NCI-H2196 treated with DMSO at 0.1 percent for 48 hours (cell line): ENCODE data around the gene PDE6G.
"Not testable (repeated sequence)": the region's sequence is repeated elsewhere in the genome, so short reads cannot be mapped to it uniquely, and the experiment has no call there.

Experiments used
- DNase-seq: peaks from one replicate; lab custom pipeline; 2025; ENCODE audit not compliant: unreplicated experiment; lab: John Stamatoyannopoulos, UW

The PDE6G gene

DNA sequence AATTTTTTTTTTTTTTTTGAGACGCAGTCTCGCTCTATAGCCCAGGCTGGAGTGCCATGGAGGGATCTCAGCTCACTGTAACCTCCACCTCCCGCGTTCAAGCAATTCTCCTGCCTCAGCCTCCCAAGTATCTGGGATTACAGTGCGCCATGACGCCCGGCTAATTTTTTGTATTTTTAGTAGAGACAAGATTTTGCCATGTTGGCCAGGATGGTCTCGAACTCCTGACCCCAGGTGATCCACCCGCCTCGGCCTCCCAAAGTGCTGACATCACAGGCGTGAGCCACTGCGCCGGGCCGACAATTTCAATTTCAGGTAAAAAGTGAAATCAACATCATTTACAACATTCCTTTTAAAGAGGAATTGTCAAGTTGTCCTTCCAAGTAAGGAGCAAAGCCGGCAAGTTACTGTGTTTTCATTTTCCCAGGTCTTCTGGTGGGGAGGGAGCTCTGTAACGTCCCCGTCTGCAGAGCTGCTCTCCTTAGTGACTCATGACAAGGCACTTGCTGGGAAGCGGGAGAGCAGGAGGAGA, 20.3 kb downstream of the PDE6G start:
- DNase-seq = no peak

GRCh38 chr17:81635431-81635830, 20.9 kb downstream of the PDE6G start:
- no peak for DNase-seq

DNA sequence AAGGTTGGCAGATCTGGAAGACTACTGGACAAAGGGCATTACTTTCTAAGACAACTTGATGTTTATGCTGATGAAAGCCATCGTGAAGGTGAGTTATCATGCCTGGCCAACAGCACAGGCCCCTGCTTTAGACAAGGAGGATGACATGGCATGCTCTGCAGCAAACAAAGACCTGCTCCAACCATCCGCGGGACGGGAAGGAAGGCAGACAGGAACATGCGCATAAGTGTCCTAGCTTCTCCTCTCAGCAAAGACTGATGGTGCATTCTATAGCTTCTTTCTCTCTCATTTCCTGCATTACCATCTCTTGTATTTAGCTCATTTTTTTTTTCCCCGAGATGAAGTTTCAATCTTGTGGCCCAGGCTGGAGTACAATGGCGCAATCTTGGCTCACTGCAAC, 24.9 kb downstream of the PDE6G start:
- no peak for DNase-seq

DNA sequence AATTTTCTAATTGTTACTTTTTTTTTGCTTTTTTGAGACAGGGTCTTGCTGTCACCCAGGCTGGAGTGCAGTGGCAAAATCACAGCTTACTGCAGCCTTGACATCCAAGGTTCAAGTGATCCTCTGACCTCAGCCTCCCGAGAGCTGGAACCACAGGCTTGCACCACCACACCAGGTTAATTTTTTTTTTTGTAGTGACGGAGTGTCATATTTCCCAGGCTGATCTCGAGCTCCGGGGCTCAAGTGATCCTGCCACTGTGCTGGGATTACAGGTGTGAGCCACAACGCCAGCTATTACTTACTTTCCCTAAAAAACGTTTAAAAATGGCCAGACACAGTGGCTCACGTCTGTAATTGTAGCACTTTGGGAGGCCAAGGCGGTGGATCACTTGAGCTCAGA, 26.1 kb downstream of the PDE6G start:
- no peak for DNase-seq

- no peak for DNase-seq
Observed at GRCh38 chr17:81621494-81622130, 34.7 kb downstream of the PDE6G start.

DNA sequence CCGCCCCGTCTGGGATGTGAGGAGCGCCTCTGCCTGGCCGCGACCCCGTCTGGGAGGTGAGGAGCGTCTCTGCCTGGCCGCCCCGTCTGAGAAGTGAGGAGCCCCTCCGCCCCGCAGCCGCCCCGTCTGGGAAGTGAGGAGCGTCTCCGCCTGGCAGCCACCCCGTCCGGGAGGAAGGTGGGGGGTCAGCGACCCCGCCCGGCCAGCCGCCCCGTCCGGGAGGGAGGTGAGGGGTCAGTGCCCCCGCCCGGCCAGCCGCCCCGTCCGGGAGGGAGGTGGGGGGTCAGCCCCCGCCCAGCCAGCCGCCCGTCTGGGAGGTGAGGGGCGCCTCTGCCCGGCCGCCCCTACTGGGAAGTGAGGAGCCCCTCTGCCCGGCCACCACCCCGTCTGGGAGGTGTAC, 38.0 kb downstream of the PDE6G start:
- DNase-seq = not testable (repeated sequence)

- DNase-seq = no peak
Observed at GRCh38 chr17:81616877-81617276, 39.5 kb downstream of the PDE6G start.

DNA sequence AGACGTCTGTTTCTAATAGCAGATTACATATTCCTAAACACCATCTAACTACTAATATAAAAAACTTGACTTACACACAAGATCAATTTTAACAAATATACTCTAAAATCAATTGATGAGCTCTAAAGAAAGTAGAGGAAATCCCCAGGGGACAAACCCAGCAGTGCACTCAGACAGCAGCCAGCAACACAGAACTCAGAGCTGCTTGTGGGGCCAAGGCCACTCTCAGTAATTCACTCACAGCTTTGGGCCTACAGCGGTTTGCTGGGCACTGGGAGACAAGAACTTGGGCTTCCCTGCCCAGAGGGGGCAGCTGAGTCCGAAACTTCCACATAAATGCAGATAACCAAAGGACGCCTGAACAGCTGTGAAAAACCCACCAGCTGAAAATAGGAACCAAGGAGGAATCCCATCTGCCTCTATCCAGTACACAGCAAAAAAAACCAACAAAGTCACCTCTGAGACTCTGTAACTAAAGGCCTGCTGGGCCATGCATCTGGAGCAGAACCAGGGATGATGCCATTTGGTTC, 40.9 kb downstream of the PDE6G start:
- no peak for DNase-seq

- no peak for DNase-seq
Observed at GRCh38 chr17:81612172-81612970, 44.0 kb downstream of the PDE6G start.

DNA sequence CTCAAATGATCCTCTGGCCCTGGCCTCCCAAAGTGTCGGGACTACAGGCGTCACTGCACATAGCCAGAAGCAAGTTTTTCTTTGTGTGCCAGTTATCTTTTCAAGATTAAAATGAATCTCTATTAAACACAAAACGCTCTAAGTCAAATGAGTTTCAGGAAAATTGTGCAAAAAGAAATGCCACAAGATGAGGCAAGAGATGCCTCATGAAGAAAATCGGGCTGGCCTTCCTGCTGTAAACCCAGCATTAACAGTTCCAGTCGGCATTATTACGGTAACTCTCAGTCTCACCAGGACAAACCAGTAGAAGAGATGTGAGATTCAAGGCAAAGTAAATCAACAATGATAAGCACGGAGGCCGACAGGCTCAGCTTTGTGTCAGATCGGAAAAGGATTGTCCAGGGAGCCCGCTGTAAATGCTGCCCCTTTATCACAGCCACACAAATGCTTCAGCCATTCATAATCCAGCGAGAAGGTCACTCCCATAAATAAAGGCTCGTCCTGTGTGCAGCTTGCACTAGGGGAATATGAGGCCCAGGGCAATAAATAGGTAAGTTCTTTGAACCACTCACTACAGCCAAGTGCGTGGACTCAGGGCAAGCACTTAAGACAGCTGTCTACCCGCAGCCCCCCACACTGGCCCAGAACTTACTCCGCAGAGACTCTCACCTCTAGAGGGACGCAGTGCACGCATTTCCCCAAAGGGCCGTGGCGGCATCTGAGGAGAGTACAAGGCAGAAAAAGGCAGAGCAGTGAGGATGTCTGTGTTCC, 46.6 kb downstream of the PDE6G start:
- DNase-seq = no peak

- no peak for DNase-seq
Observed at GRCh38 chr17:81608605-81609004, 47.7 kb downstream of the PDE6G start.

DNA sequence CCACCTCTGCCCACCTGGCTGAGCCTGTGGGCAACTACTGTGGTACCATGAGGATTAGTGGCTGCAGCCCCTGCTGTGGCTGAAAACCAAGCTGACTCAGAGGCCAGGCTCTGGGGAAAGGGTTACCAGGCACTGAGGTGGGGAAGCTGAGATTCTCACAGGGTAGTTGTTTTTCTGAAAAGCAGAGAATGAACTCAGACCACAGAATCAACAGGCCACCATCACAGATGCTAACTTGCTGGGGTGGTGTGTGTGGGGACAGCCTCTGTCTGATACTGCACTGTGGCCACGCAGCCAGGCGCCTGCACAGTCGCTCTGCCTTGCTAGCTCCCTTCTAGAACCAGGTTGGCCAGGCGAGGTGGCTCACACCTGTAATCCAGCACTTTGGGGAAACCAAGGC, 48.3 kb downstream of the PDE6G start:
- no peak for DNase-seq

- no peak for DNase-seq
Observed at GRCh38 chr17:81607431-81607830, 48.9 kb downstream of the PDE6G start.

DNA sequence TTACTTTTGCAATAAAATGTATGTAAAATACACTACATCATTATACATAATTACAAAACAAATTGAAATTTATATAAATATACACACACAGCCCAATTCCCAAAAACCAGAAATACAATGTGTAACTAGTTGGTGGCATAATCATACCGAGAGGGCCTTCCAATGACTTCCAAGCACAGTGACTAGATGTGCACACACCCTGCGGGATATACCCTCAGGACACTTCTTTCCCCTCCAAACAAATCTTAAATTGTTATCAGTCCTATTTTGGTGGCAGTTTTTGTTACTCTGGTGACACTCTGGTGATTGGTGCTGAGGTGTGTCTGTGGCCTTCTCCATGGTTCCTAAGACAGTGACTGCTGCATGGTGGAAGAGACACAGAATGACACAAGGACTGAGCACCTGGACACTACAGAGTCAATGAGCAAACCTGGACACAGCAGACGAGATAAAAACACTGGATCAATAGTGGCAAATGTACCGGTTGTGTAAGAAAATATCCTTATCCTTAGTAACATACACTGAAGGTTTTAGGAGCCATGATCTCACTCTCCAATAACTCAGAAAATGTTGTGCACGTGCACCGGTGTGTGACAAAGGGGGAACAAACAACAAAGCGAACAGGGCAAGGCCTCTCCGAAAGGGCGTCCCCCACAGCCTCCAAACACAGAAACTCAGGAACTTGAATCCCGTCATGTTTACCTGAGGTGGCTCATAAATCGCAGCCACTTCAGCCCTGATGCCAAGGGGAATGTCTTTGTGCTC, 52.3 kb downstream of the PDE6G start:
- DNase-seq = no peak

DNA sequence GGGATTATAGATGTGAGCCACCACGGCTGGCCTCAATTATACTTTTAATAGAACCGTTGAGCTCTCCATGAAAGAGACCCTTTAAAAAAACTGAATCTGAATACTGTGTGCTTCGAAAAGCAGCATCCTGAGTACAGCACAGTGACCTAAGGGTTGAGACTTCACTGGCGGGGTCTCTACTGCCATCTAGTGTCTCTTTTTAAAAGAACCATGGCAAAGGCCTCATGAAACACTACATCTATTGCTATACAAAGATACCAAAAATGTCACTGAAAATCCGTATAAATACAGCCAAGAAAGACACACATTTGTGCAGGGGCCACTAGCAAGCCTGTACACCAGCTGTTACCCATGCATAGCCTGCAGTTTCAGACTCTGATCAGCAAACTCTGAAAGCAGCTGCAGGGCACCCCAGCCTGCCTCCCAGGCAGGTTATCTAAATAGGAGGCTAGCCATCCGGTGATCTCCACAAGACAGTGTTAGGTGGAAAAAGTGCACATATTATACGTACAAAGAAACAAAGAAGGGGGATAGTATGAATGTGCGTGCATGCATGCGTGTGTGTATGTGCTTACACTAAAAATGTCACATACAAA, 54.7 kb downstream of the PDE6G start:
- DNase-seq = peak; percentile 65
